Measurements from ENCODE around the gene SOHLH1.

GRCh38 chr9:135660407-135660806 lies 38.9 kb downstream of the SOHLH1 start:
- TF ChIP-seq CTCF (IDR thresholded peaks at IDR 0.05) = no peak
- no peak for TF ChIP-seq USF2 (IDR thresholded peaks at IDR 0.05)
- TF ChIP-seq BHLHE40 (IDR thresholded peaks at IDR 0.05; ENCODE audit: low read depth, low read length) = no peak
- TF ChIP-seq EP300 (IDR thresholded peaks at IDR 0.05) = no peak
- TF ChIP-seq POLR2A (IDR thresholded peaks at IDR 0.05; ENCODE audit: low read length) = no peak
- TF ChIP-seq HOXA7 (CRISPR knock-in tag; IDR thresholded peaks at IDR 0.05) = no peak
- no peak for TF ChIP-seq MYC (IDR thresholded peaks at IDR 0.05; ENCODE audit: borderline replicate concordance, low read length)
- no peak for TF ChIP-seq MAX (IDR thresholded peaks at IDR 0.05)
- TF ChIP-seq CHD4 (IDR thresholded peaks at IDR 0.05; ENCODE audit: borderline replicate concordance) = no peak
- no peak for TF ChIP-seq CEBPB (IDR thresholded peaks at IDR 0.05)
- TF ChIP-seq FOXS1 (CRISPR knock-in tag; IDR thresholded peaks at IDR 0.05) = no peak
- TF ChIP-seq RARB (CRISPR knock-in tag; IDR thresholded peaks at IDR 0.05) = no peak
- TF ChIP-seq RNF2 (IDR thresholded peaks at IDR 0.05; ENCODE audit: borderline replicate concordance, low read depth) = no peak

All from A549 (cell line).